Urinary bladder (tissue), 4 donors: Measurements from ENCODE around the gene DDX18. TPM values are rescaled to one million over a fixed set of nuclear protein-coding genes. Genes with fewer than 3 reads are reported as not detected.
A peak's percentile ranks its signal among the peaks of the same experiment; 100 is the strongest.
"Not testable (repeated sequence)": the region's sequence is repeated elsewhere in the genome, so short reads cannot be mapped to it uniquely, and the experiment has no call there.

Experiments used
- DNase-seq: peaks from one replicate; pipeline ENCODE4 v3.0.0-alpha.2; 2015; ENCODE audit errors: extremely low spot score
- H3K27ac ChIP-seq: one replicate; pipeline ENCODE4 v1.5.1; 2013; ENCODE audit warnings: low read depth, mild to moderate bottlenecking, moderate library complexity
- H3K36me3 ChIP-seq: one replicate; pipeline ENCODE4 v1.6.1; 2013; ENCODE audit warnings: mild to moderate bottlenecking, moderate library complexity; ENCODE audit not compliant: insufficient read depth
- H3K4me1 ChIP-seq: one replicate; pipeline ENCODE4 v1.6.1; 2013; ENCODE audit warnings: mild to moderate bottlenecking, moderate library complexity; ENCODE audit not compliant: insufficient read depth
- H3K4me3 ChIP-seq: one replicate; pipeline ENCODE4 v1.5.1; 2013; ENCODE audit warnings: low read depth, low read length
- WGBS: extraction: QIAGEN DNeasy Blood & Tissue Kit; methylation state at CpG from one replicate; pipeline ENCODE4 v1.1.7; 2013; 5-methylcytosine and 5-hydroxymethylcytosine counted together
- polyA plus RNA-seq: library from polyadenylated mRNA; stranded (reverse); fragments of 200-250 nt; gene quantifications from one replicate; pipeline ENCODE4 v1.2.3, GENCODE V29; 2013
- total RNA-seq: library from RNA; depleted of rRNA; stranded (reverse); fragments of >200 nt; gene quantifications from one replicate; pipeline ENCODE4 v1.2.3, GENCODE V29; 2014
- donor health status: healthy with polysubstance abuse.
- donor health status: healthy.

The DDX18 gene
- 56.7 TPM for total RNA-seq
- polyA plus RNA-seq = 33.5 TPM

- peak within 1 kb of the TSS; percentile 73 for H3K27ac ChIP-seq
- no peaks in the 10 kb centered on the region for H3K4me1 ChIP-seq
- DNase-seq = peak; percentile 97
- under 1% methylated on average over 57 of the region's 57 CpGs for WGBS
- peak within 1 kb of the TSS; percentile 86 for H3K4me3 ChIP-seq
- H3K36me3 ChIP-seq = no peaks in the 10 kb centered on the region
Observed at GRCh38 chr2:117814417-117815264, at the start of gene DDX18. DDX18 (plus strand) TSS chr2:117814691; CDS start chr2:117814778, 87 bp downstream.

DNA sequence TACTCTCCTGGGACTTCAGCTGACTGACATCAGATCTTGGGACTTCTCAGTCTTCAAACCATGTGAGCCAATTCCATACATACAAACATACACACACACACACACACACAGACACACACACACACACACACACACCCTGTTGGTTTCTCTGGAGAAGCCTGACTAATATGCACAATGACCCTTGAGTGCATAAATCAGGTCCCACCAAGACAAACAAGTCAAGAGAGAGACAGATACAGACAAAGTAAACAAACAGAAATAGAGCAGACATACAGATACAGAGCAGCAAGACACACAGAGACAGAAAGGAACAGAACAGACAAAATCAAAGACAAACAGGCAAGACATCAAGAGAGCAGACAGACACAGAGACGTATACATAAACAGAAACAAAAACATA is 43.8 kb upstream of the DDX18 start:
- H3K4me1 ChIP-seq = no peaks in the 10 kb centered on the region
- 53% methylated on average over 1 of the region's 1 CpG for WGBS
- no peak for DNase-seq
- no peak overlapping the region for H3K27ac ChIP-seq
- H3K4me3 ChIP-seq = no peak overlapping the region
- H3K36me3 ChIP-seq = no peaks in the 10 kb centered on the region

- 37% methylated on average over 4 of the region's 4 CpGs for whole genome bisulfite sequencing
- Histone ChIP-seq H3K36me3 (no peaks in the 10 kb centered on the region), H3K4me1 (no peaks in the 10 kb centered on the region), H3K27ac (no peak overlapping the region), H3K4me3 (no peak overlapping the region)
- DNase-seq = no peak
Observed at GRCh38 chr2:117771969-117772630, 42.4 kb upstream of the DDX18 start.

DNA sequence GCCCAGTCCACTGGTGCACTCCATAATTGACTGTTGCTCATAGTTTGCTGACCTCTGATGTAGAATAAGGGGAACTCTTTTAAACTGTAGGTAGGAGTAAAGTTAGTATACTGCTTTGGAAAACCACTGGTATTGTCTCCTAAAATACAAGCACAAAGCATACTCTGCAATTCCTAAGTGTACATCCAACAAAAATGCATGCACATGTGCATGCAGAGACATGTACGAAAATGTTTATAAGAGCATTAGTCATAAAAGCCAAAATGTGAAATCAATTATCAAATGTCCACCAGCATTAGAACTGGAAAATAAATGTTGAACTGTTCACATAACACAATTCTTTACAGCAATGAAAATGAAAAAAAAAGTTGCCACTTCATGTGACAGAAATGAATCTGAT is 39.8 kb upstream of the DDX18 start:
- Histone ChIP-seq H3K36me3 (no peaks in the 10 kb centered on the region), H3K27ac (no peak overlapping the region), H3K4me3 (no peak overlapping the region), H3K4me1 (no peaks in the 10 kb centered on the region)
- DNase-seq = no peak
- WGBS = 38% methylated on average over 1 of the region's 1 CpG

GRCh38 chr2:117775703-117776219 is 38.7 kb upstream of the DDX18 start:
- no peak overlapping the region for H3K4me3 ChIP-seq
- H3K36me3 ChIP-seq = no peaks in the 10 kb centered on the region
- H3K4me1 ChIP-seq = no peaks in the 10 kb centered on the region
- no peak for DNase-seq
- no peak overlapping the region for H3K27ac ChIP-seq

- no peaks in the 10 kb centered on the region for H3K4me1 ChIP-seq
- no peak overlapping the region for H3K27ac ChIP-seq
- no peaks in the 10 kb centered on the region for H3K36me3 ChIP-seq
- H3K4me3 ChIP-seq = no peak overlapping the region
- WGBS = 82% methylated on average over 8 of the region's 8 CpGs
- no peak for DNase-seq
Observed at GRCh38 chr2:117776888-117777287, 37.6 kb upstream of the DDX18 start.

GRCh38 chr2:117785740-117786139 is 28.8 kb upstream of the DDX18 start:
- Histone ChIP-seq H3K36me3 (no peaks in the 10 kb centered on the region), H3K27ac (no peak overlapping the region), H3K4me3 (no peak overlapping the region), H3K4me1 (no peaks in the 10 kb centered on the region)
- DNase-seq = no peak

- Histone ChIP-seq H3K4me3 (no peak overlapping the region), H3K27ac (no peak overlapping the region), H3K36me3 (no peaks in the 10 kb centered on the region), H3K4me1 (no peaks in the 10 kb centered on the region)
- DNase-seq = no peak
Observed at GRCh38 chr2:117786520-117786919, 28.0 kb upstream of the DDX18 start.

DNA sequence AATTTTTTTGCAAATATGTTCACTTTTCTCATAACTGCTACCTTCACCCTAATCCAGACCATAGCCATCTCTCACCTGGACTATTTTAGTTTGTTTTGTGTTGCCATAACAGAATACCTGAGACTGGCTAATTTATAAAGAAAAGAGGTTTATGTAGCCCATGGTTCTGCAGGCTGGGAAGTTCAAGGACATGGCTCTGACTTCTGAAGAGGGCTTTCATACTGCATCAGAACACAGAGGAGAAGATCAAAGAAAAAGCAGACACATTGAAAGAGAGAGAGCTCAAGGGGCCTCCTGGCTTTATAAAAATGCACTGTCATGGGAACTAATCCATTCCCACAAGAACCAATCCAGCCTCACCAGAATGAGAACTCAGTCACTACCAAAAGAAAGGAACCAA is 25.0 kb upstream of the DDX18 start:
- Histone ChIP-seq H3K4me1 (no peaks in the 10 kb centered on the region), H3K27ac (no peak overlapping the region), H3K4me3 (no peak overlapping the region), H3K36me3 (no peaks in the 10 kb centered on the region)
- no peak for DNase-seq

GRCh38 chr2:117794668-117795067 is 19.8 kb upstream of the DDX18 start:
- H3K27ac ChIP-seq = no peak overlapping the region
- no peaks in the 10 kb centered on the region for H3K36me3 ChIP-seq
- H3K4me3 ChIP-seq = no peak overlapping the region
- DNase-seq = no peak
- 52% methylated on average over 2 of the region's 2 CpGs for WGBS
- H3K4me1 ChIP-seq = no peaks in the 10 kb centered on the region

GRCh38 chr2:117801826-117802225 is 12.7 kb upstream of the DDX18 start:
- Histone ChIP-seq H3K4me1 (no peaks in the 10 kb centered on the region), H3K27ac (no peak overlapping the region), H3K4me3 (no peak overlapping the region), H3K36me3 (no peaks in the 10 kb centered on the region)
- DNase-seq = no peak

DNA sequence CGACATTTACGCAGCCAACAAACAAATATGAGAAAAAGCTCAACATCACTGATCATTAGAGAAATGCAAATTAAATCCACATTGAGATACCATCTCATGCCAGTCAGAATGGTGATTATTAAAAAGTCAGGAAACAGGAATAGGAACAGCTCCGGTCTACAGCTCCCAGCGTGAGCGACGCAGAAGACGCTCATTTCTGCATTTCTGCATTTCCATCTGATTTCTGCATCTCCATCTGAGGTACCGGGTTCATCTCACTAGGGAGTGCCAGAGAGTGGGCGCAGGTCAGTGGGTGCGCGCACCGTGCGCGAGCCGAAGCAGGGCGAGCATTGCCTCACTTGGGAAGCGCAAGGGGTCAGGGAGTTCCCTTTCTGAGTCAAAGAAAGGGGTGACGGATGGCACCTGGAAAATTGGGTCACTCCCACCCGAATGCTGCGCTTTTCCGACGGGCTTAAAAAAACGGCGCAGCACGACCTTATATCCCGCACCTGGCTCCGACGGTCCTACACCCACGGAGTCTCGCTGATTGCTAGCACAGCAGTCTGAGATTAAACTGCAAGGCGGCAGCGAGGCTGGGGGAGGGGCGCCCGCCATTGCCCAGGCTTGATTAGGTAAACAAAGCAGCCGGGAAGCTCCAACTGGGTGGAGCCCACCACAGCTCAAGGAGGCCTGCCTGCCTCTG is 10.7 kb upstream of the DDX18 start:
- WGBS = 51% methylated on average over 29 of the region's 35 CpGs
- not testable (repeated sequence) for H3K4me3 ChIP-seq, DNase-seq, H3K27ac ChIP-seq, H3K36me3 ChIP-seq, H3K4me1 ChIP-seq

DNA sequence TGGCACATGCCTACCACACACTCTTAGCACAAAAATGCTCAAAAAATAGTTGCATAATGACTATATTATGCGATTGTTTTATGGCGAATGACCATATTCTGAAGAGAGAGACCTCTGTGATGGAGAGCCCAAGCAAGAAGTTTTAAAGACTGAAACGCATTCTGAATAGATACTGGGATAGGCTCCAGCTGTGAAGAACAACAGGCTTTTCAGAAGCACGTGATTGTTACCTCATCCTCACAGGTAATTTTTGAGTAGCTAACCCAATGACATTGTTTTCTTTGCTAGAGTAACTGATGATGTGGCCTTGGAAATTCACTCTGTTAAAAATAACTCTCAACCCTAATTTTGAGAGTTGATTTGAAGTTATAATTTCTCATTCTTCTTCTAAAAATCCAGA is 2.0 kb upstream of the DDX18 start:
- H3K27ac ChIP-seq = no peak overlapping the region
- WGBS = 64% methylated on average over 4 of the region's 4 CpGs
- DNase-seq = no peak

DNA sequence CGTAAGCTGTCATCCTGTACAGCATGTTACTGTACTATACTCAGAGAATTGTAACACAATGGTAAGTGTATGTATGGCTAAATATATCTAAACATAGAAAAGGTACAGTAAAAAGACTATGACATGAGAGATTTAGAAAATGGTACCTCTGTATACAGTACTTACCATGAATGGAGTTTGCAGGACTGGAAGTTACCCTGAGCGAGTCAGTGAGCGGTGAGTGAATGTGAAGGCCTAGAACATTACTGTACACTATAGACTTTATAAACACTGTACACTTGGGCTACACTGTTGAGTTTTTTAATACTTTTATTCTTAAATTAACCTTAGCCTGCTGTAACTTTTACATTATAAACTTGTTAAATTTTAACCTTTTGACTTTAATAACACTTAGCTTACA is 1.5 kb downstream of the DDX18 start:
- H3K4me3 ChIP-seq = peak overlapping the region; percentile 86
- H3K4me1 ChIP-seq = no peaks in the 10 kb centered on the region
- WGBS = 92% methylated on average over 3 of the region's 3 CpGs
- no peak overlapping the region for H3K27ac ChIP-seq
- DNase-seq = no peak
- H3K36me3 ChIP-seq = peaks cover 4% of the 10 kb centered on the region

More for the DNA sequence above, 2.0 kb upstream of the DDX18 start:
- H3K36me3 ChIP-seq = no peaks in the 10 kb centered on the region
- no peak overlapping the region for H3K4me3 ChIP-seq
- no peaks in the 10 kb centered on the region for H3K4me1 ChIP-seq
